GM06990 (cell line): ENCODE data around the gene MACROH2A1.

Source experiments
- DNase-seq: peaks from one replicate; pipeline ENCODE4 v3.0.0-alpha.2; 2011; ENCODE audit not compliant: insufficient read length; ENCODE audit errors: extremely low read depth
- H3K27me3 ChIP-seq: replicated peaks from 2 replicates; pipeline ENCODE4 v1.6.0; 2011; ENCODE audit warnings: low read length; ENCODE audit not compliant: control insufficient read depth, insufficient read depth
- H3K36me3 ChIP-seq: 2 replicates; pipeline ENCODE4 v1.5.1; 2011; ENCODE audit warnings: low read length; ENCODE audit not compliant: control insufficient read depth, insufficient read depth
- H3K4me3 ChIP-seq: replicated peaks from 2 replicates; pipeline ENCODE4 v1.5.1; 2011; ENCODE audit warnings: low read depth, mild to moderate bottlenecking, control low read depth, low read length
- TF ChIP-seq, protein P1 (sequence below): IDR thresholded peaks from 2 replicates; pipeline ENCODE4 v1.5.1; 2011; ENCODE audit warnings: low read length, control low read depth, mild to moderate bottlenecking, inconsistent platforms; ENCODE audit not compliant: insufficient read depth, poor library complexity, severe bottlenecking

MACROH2A1 gene

DNA sequence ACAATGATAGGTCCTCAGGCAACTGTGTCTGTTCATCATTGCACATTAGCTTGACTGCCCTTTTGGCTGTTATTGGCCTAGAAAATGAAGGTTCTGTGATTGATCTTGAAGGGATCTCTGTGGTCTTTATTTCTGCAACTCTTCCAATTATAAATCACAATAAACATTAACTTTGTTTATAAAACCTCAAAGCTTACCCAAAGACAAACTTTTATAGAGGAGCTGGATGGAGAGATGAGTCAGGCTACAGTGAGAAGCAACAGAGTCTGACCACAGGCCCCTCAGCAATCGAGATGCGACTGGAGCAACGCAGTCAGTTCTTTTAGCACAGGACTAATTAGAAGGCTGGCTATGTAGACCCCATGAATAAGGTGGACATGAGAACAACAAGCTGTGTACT is 5.3 kb downstream of the MACROH2A1 start:
- DNase-seq, result no peak
- Histone ChIP-seq H3K4me3 (no peak overlapping the region), H3K27me3 (no peaks in the 10 kb centered on the region), H3K36me3 (no peaks in the 10 kb centered on the region; the same call in 1 of the 2 replicates)
- TF ChIP-seq, protein P1, sequence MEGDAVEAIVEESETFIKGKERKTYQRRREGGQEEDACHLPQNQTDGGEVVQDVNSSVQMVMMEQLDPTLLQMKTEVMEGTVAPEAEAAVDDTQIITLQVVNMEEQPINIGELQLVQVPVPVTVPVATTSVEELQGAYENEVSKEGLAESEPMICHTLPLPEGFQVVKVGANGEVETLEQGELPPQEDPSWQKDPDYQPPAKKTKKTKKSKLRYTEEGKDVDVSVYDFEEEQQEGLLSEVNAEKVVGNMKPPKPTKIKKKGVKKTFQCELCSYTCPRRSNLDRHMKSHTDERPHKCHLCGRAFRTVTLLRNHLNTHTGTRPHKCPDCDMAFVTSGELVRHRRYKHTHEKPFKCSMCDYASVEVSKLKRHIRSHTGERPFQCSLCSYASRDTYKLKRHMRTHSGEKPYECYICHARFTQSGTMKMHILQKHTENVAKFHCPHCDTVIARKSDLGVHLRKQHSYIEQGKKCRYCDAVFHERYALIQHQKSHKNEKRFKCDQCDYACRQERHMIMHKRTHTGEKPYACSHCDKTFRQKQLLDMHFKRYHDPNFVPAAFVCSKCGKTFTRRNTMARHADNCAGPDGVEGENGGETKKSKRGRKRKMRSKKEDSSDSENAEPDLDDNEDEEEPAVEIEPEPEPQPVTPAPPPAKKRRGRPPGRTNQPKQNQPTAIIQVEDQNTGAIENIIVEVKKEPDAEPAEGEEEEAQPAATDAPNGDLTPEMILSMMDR, result no peak

DNA sequence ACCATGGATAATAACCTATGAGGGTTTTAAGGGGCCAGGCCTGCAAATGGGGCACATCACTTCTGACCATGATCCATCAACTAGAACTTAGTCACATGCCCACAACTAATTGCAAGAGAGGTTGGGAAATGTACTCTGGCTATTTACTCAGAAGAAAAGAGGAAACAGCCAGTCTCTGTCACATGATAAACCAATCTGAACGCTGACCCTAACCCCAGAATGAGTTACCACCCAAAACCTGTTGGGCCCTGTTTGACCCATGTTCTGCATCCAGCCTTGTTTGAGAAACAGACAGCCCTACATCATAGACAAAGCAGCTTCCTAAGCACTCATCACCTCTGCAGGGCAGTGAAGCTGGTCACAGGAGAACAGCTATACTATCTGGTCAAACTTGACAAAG is 5.8 kb downstream of the MACROH2A1 start:
- Histone ChIP-seq H3K4me3 (no peak overlapping the region), H3K36me3 (no peaks in the 10 kb centered on the region; the same call in 1 of the 2 replicates), H3K27me3 (no peaks in the 10 kb centered on the region)
- no peak for DNase-seq
- TF ChIP-seq, protein P1, result no peak

DNA sequence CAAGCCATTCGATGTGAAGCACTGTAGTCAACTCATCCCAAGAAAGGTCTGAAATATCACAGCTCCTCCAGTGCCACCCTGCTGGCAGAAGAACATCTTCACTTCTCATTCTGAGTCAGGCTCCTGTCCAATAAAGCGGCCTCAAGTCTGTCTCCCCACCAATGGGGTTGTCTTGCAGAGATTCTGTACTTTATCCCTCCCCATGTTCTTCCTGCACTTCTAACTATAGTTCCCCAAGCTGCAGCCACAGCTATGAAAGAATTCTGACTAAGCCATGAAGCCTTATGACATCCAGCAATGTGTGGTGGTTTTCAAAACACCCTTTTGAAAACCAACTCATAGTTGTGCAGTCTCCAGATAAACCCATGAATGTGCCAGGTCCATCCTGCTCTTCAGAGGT is 6.8 kb downstream of the MACROH2A1 start:
- TF ChIP-seq, protein P1, result no peak
- Histone ChIP-seq H3K4me3 (no peak overlapping the region), H3K36me3 (no peaks in the 10 kb centered on the region; the same call in 1 of the 2 replicates), H3K27me3 (no peaks in the 10 kb centered on the region)
- DNase-seq, result no peak

DNA sequence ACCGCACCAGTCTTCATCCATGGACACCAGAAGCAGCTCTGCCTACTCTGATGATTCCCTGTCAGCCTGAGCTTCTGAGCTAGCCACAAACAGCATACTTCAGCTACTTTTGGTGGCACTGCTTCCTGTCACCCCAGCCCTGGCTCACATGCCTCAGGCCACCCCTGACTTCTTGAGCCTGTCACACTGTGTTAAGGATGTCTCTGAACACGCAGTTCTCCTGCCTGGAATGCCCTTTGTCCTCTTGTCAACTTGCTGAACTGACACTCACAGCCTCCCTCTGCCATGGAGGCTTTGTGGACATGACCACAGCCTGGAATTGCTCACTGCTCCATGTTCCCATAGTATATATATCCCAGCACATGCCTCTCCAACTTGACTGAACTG is 7.2 kb downstream of the MACROH2A1 start:
- H3K36me3 ChIP-seq, result no peaks in the 10 kb centered on the region; the same call in none of the 2 replicates
- no peak for DNase-seq
- TF ChIP-seq, protein P1, result no peak

DNA sequence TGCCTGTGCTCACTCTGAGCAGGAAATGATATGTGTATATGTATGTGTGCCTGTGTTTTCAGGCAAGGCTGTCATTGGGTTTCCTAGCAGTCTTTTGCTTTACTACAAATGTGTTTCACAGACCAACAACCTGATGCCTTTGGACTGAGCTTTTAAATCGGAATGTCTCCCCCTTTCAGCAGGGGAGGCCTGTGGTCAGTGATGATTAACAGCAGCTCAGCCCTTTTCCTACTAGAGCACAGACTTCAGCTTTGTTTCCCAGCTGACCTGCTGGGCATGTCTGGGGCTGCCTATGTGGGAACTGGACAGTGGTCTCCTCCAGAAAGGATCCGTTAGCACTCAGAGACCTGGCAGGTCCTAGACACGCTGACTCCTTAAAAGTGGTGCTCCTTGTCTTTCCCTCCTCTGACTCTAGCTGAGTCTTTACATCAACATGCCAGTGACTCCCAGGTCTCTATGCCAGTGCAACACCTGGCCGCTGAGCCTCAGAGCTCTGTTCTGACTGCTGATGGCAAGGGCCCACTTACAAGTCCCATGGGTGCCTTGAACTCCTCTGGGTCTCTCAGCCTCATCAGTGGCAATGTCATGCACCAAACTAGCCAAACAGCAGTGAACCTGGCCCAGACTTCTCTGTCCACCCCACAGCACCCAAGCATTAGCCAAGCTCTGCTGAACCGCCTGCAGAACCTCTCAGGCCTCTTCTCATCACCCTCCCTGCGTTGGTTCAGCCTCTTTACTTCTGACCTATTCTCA is 7.7 kb downstream of the MACROH2A1 start:
- no peak for DNase-seq
- peaks cover 3% of the 10 kb centered on the region for H3K36me3 ChIP-seq
- H3K4me3 ChIP-seq, result no peak overlapping the region
- H3K27me3 ChIP-seq, result no peaks in the 10 kb centered on the region
- TF ChIP-seq, protein P1, result no peak

More for the DNA sequence above, 7.2 kb downstream of the MACROH2A1 start:
- no peak overlapping the region for H3K4me3 ChIP-seq
- no peaks in the 10 kb centered on the region for H3K27me3 ChIP-seq
